CD4-positive, alpha-beta T cell treated with Interleukin-17A for 4 hours (primary cell): Measurements from ENCODE around the gene ZNF213.
"Not testable (repeated sequence)": the region's sequence is repeated elsewhere in the genome, so short reads cannot be mapped to it uniquely, and the experiment has no call there.

Source experiments
- DNase-seq: peaks from one replicate; pipeline ENCODE4 v3.0.0-alpha.2; 2020; ENCODE audit warnings: mixed read lengths

The ZNF213 gene

DNA sequence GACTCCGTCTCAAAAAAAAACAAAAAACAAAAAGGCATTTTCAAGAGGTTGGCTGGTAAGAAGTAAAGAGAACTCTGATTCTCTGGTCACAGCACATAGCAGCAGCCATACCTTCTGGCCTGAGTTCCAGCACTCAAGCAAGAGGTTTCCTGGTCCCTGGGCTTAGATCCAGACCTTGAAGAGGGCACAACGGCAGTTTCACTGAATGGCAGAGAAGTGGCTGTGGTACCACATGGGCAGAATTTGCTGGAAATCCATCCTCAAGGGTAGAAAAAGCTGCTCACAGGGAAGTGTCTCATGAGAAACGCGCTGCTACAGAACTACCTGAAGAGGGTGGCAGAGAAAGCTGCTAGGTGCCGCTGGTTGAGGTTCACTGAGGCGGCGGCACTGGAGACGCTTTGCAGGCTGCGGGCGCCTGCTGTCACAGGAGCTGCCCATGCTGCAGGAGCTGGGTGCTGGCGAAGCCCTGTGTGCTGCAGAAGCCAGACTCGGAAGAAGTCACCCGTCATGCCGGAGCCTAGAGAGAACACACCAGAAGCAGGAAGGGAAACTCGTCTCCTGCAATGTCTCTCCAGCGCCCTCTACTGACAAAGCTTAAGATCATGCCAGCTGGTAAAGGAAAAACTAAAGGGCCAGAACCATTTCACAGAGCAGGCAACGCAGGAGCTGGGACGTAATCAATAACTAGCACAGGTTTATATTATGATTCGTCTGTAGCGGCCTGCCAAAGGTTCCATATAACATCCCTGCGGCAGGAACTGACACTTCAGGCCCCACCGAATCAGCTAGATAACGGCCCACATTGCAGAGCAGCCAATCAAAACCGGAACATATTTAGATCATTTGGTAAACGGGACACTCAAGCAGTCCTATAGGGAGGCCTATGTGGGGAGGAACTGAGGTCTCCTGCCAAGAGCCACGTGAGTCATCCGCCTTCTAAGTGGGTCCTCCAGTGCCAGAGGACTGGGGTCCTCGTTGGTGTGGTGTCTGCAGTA, 5.4 kb upstream of the ZNF213 start:
- DNase-seq = peak; percentile 86

DNA sequence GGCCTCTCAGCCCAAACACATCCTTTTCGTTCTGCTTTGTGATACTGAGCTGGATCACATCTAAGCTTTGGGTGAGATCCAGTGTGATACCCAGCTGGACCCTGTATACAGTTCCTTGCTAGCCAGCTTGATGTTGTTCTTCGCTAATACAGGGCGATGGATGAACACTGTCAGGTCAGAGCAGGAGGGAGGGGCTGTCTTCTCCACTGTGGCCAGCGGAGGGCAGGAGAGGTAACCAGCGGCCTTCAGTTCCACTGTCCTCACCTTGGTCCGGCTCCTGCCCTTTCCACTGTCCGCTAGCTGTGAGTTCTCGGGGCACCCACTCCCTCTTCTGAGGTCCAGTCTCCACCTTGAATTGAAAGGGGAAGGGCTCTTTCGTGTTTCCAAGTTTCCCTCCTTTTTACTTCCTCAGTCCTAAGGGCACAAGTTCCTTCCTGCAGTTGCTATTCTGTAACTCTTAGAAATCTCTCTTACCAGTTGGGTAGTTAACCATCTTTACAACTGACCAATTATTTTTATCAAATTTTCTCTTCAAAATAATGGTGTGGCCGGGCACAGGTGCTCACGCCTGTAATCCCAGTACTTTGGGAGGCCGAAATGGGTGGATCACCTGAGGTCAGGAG, 3.0 kb upstream of the ZNF213 start:
- DNase-seq = peak; percentile 60

DNA sequence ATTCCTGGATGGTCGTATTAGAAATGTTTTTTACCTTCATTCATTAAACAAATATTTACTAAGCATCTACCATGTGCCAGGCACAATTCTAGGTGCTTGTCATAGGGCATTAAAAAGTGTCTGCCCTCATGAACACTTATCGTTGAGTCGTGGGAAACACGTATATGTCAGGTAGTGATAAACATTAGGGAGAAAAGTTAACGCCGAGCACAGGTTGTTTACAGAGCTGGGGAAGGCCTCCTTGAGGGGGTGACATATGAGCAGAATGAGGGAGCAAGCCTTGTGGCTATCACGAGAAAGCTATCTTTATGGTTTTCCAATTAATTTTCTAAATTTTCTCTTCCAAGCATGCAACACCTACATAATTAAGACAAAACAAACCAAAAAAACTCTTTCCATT, 985 bp upstream of the ZNF213 start:
- no peak for DNase-seq

DNA sequence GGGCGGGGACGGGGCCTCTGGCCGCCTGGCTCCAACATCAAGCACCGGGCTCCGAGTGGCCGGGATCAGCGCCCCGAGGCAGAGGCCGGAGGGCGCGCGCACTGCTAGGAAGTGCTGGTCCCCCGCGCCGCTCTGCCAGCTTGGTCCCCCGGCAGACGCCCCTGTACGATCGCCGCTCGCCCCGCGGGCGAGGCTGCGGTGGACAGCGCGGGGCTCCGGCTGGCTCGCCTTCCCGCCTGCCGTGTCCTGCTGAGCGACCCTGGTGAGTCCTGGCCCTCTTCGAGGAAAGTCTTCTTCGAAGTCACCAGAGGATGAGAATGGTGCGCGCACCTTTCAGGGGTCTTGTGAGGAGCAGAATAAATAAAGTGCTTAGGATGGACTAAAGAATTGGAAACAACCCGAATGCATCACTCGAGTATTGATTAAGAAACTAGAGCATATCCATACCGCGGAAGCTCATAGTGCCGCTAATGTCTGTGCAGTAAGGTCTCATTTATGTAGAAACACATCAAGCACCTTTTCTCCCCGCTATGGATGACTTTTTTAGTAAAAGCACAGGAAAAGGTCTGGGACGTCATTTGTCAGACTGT, 392 bp downstream of the ZNF213 start:
- DNase-seq = no peak

DNA sequence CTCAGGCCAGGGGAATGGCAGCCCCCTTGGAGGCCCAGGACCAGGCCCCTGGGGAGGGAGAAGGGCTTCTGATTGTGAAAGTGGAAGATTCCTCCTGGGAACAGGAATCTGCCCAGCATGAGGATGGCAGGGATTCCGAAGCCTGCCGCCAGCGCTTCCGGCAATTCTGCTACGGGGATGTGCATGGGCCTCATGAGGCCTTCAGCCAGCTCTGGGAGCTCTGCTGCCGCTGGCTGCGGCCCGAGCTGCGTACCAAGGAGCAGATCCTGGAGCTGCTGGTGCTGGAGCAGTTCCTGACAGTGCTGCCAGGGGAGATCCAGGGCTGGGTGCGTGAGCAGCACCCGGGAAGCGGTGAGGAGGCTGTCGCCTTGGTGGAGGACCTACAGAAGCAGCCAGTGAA, 2.4 kb downstream of the ZNF213 start:
- DNase-seq = no peak

DNA sequence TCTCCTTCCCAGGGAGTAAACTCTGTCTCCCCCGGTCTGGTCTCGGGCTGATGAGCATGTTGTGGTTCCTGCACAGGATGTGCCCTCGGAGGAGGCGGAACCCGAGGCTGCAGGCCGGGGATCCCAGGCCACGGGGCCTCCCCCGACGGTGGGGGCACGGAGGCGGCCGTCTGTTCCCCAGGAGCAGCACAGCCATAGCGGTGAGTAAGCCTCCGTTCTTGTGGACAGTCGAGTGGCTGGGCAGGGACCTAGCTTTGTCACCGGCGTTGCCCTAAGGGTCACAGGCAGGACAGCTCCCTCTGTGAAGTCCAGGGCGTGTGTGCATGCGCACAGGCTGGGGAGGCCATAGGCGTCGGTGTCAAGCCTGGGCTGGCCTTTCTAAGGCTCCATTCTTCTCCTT, 3.5 kb downstream of the ZNF213 start:
- DNase-seq = no peak

DNA sequence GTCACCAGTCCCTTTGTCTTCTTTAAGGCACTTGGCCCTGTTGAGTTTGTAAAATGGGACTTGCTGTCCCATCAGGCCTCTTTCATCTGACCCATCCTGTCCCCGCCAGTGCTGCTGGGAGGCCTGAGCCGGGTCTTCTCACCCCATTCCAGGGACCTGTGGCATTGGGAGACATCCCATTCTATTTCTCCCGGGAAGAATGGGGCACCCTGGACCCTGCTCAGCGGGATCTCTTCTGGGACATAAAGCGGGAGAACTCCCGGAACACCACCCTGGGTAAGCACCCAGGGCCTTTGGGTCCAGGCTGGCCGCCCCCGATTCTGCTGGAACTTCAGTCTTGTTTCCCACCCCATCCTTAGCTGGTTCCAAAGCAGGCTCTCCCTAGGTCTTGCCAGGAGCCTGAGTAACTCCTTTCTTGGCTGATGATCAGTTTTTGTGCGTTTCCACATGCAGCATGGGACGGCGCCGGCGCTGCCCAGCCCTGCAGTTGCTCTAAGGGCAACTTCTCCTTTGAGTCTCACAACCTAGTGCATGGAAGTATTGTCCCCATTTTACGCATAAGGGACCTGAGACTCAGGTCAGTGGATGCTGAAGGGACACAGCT, 4.1 kb downstream of the ZNF213 start:
- DNase-seq = no peak

DNA sequence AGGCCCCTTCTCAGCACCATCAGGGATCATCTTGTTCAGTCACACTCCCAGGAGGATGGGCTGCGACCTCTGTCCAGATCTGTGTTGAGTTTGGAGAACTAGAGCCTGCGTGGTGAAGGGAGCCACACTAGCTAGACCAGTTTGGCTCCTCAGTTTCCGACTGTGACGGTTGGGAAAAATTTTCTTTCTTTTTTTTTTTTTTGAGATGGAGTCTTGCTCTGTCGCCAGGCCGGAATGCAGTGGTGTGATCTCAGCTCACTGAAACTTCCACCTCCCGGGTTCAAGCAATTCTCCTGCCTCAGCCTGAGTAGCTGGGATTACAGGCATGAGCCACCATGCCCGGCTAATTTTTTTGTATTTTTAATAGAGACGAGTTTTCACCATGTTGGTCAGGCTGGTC, 4.7 kb downstream of the ZNF213 start:
- not testable (repeated sequence) for DNase-seq

DNA sequence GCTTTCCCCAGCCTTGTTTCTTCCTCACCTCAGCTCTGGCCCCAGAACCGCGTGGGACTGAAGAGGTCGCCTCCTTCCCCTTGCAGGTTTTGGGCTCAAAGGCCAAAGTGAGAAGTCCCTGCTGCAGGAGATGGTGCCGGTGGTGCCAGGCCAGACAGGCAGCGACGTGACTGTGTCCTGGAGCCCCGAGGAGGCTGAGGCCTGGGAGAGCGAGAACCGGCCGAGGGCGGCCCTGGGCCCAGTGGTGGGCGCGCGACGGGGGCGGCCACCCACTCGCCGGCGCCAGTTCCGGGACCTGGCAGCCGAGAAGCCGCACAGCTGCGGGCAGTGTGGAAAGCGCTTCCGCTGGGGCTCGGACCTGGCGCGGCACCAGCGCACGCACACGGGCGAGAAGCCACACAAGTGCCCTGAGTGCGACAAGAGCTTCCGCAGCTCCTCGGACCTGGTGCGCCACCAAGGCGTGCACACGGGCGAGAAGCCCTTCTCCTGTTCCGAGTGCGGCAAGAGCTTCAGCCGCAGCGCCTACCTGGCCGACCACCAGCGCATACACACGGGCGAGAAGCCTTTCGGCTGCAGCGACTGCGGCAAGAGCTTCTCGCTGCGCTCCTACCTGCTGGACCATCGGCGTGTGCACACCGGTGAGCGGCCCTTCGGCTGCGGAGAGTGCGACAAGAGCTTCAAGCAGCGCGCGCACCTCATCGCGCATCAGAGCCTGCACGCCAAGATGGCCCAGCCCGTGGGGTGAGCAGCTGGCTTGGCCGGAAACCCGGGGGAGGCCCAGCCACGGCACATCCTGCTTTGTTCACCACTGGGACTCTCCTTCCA, 6.0 kb downstream of the ZNF213 start:
- no peak for DNase-seq

DNA sequence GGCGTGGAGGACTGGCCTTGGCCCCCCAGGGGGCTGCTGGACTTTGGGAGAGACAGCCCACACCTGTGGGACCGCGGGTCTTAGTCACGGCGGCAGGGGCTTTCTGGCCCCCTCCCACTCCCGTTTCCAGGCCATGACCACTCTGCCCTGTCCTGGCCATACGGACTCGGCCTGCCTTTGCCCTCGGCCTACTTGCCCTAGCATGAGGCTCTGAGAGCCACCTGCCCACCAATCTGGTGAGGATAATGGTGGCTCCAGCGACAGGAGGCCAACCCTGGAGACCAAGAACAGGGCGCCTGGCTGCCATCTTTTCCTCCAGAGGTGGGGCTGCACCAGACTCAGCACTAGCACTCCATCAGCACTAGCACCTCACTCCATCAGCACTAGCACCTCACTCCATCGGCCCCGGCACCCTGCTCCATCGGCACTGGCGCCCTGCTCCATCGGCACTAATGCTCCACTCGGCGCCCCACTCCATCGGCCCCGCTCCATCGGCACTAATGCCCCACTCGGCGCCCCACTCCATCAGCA, 7.0 kb downstream of the ZNF213 start:
- DNase-seq = no peak

DNA sequence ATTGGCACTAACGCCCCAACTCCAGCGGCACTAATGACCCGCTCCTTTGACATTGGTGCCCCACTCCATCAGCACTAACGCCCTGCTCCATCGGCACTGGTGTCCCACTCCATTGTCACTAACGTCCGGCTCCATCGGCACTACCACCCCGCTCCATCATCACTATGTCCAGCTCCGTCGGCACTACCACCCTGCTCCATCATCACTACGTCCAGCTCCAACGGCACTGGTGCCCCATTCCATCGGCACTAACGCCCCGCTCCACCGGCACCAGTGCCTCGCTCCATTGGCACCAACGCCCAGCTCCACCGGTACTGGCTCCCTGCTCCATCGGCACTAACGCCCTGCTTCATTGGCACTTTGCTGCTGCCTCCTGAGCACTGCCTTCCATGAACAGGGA, 7.5 kb downstream of the ZNF213 start:
- DNase-seq = no peak

DNA sequence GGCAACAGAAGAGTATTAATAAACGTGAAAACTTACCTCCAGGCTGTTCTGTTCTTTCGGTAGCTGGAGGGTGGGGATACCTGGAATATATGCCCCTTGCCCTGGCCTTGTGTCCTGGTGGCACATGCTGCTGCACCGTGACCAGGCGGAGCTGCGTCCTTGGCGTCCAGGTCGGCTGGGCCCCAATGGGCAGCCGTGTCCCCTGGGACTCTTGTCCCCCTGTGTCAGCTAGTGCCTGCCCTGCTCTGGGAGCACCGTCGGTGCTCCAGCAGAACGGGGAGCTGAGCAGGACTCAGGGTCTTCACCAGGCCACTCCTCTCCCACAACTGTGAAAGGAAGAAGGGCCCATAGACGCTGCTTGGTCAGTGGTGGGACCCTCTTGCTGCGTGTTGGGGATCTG, 7.9 kb downstream of the ZNF213 start:
- no peak for DNase-seq

DNA sequence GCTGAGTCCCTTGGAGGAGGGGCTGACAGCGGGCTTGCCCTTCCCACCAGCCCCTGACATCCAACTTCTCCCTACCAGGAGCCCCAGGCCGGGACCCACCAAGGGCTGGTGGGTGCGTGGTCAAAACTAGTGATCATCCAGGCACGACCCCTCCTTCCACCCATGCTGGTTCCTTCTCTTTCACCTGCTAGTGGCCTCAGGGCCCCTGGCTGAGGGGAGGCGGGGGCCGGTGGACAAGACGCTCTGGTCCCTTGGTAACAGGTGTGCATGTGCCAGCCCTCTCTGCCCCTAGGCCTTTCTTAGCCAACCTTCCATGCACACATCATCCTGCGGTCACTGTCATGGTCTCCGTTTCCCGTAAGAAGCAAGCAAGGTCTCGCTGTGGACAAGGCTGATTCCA, 8.4 kb downstream of the ZNF213 start:
- no peak for DNase-seq

DNA sequence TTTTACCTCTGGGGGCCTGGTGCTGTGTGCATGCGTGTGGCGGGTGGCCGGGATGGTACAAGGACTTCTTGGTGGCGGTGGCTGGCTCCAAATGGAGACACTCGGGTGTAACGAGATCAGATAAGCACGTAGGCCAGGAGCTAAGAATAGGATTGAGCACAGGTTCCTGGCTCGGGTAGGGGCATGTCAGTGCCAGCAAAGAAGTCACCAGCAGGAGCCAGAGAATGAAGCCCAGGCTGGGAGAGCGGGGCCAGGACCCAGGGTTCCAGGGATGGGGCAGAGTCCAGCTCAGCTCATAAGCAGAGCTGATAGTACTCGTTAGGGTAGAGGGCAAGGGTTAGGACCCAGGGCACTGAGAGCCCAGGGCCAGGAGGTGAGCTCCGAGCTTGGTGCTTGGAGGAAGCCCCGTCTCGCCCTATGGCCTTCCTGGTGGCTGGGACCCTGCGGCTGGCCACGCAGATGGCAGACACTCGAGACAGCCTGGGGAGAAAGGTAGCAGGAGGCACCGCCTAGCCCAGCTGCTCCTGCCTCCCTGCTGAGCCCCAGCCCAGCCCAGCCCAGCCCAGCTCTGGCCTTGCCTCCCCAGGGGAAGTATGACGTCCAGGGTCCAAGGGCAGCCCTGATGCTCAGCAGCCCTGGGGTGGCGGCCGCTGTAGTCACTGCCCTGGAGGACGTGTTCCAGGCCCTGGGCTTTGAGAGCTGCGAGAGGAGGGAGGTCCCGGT, 8.9 kb downstream of the ZNF213 start:
- no peak for DNase-seq

DNA sequence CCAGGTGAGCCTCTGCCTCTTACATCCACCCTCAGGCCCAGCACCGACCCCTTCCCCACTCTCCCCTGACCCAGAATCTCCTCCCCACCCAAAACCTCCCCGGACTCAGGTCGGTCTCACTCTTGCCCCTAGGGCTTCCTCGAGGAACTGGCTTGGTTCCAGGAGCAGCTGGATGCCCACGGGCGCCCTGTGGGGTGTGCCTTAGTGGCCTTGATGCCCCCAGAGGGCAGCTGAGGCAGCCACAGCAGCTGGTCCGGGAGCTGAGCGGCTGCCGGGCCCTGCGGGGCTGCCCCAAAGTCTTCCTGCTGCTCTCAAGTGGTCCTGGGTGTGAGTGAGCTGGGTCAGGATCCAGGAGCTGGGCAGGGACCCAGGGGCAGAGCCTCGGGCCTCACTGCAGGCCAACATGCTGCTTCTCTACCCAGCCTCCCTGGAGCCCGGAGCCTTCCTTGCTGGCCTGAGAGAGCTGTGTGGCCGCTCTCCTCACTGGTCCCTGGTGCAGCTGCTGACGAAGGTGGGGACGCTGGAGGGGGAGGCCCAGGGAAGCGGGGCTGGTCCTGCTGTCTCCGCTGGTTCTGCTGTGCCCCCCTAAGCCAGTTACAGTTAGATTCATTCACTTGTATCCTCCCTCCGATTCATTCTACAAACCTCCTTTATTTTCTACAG, 9.6 kb downstream of the ZNF213 start:
- no peak for DNase-seq

DNA sequence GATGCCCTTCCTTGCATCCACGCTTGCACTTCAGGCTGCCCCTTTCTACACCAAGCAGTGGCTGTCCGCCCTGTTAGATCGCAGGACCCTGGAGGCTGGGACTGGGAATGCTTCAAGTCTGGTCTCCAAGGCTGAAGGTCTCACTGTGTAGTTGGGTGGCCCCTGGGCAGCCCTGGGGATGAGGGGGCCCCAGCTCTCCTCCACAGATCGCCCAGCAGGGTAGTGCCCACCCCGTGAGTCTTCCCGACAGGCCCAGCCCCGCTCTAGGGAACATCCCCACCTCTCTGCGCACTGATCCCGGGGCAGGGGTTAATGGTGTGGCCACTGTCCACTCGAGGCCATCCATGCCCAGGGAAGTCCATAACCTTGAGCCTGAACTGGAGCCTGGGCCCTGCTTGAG, 10.3 kb downstream of the ZNF213 start:
- DNase-seq = no peak

DNA sequence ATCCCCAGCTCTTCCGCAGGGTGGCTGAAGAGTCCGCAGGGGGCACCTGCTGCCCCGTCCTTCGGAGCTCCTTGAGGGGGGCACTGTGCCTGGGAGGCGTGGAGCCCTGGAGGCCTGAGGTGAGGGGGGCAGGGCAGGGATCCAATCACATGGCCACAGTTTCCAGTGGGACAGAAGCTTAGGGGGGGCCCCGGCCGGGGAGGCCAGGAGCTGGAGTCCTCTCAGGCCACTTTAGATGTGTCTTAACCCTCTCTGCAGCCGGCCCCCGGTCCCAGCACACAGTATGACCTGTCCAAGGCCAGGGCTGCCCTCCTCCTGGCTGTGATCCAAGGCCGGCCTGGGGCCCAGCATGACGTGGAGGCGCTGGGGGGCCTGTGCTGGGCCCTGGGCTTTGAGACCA, 10.8 kb downstream of the ZNF213 start:
- no peak for DNase-seq

DNA sequence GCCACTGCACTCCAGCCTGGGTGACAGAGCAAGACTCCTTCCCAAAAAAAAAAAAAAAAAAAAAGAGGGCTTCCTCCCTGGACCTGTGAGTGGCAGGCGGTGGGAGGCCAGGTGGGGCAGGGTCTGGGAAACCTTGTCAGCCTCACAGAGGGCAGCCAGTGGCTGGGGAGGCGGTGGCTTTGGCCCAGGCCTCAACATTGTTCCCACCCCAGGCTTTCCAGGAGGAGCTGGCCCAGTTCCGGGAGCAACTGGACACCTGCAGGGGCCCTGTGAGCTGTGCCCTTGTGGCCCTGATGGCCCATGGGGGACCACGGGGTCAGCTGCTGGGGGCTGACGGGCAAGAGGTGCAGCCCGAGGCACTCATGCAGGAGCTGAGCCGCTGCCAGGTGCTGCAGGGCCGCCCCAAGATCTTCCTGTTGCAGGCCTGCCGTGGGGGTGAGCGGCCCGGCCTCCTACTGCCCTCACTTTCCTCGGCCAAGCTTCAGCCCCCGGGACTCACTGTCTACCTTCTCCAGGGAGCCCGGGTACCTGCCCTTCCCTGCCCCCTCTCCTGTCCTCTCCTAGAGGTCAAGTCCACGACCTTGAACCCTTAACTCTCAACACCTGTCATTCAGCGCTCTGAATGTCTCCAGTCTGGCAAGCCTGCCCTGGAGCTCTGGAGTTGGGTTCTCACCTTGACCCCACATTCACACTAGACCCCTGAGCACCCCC, 12.4 kb downstream of the ZNF213 start:
- no peak for DNase-seq

DNA sequence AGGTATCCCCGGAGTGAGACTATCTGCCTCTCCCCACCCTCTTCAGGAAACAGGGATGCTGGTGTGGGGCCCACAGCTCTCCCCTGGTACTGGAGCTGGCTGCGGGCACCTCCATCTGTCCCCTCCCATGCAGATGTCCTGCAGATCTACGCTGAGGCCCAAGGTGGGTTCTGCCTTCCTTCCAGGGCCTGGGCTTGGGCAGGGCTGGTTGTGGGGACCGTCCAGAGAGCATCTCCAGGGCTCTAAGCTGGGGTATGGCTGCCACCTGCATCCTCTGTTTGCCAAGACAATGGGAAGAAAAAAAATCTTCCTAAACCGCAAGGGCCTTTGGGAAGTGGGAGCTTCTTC, 12.9 kb downstream of the ZNF213 start:
- DNase-seq = no peak
